ENCODE measurements around the gene SNX1. TPM values are rescaled to one million over a fixed set of nuclear protein-coding genes. Genes with fewer than 3 reads are reported as not detected.

Gene SNX1
- total and polyA plus RNA-seq, 2 of the 13 experiments (the other 11 are each of a cell fraction or from before 2014, with no cell fraction given): 29.3 to 60.1 TPM

DNA sequence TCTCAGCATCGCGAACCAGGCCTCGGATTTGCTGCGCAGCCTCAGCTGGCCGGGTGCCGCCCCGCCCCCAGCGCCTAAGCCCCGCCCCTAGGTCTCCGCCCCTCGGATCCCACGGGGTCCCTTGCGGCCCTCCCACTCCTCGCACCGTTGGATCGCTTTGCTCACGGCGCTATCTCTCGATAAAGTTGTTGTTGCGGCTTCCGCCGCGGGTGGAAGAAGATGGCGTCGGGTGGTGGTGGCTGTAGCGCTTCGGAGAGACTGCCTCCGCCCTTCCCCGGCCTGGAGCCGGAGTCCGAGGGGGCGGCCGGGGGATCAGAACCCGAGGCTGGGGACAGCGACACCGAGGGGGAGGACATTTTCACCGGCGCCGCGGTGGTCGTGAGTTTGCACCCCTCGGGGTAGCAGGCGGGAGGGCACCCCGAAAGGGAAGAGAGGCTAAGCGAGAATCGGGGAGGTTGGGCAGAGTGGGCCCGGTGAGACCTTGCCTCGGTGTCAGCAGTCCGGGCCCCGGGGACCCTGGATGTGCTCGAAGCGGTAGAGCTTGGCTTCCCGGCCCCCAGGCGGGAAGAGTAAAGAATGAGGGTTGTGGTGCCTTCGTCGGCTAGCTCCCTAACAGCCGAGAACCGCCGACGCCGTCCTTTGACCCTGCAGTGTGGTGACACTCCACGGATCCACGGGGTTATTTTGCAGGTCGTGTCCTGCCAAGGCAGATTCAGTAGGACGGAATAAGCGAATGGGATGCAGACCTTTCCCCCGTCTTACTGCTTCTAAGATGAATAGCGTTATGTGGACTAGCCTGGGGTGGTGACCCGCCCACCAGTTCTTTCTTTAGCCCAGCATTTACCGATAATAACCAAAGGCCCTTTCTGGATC lies at the start of gene SNX1 (continued):
- TF ChIP-seq, protein P1, sequence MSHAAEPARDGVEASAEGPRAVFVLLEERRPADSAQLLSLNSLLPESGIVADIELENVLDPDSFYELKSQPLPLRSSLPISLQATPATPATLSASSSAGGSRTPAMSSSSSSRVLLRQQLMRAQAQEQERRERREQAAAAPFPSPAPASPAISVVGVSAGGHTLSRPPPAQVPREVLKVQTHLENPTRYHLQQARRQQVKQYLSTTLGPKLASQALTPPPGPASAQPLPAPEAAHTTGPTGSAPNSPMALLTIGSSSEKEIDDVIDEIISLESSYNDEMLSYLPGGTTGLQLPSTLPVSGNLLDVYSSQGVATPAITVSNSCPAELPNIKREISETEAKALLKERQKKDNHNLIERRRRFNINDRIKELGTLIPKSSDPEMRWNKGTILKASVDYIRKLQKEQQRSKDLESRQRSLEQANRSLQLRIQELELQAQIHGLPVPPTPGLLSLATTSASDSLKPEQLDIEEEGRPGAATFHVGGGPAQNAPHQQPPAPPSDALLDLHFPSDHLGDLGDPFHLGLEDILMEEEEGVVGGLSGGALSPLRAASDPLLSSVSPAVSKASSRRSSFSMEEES (CRISPR knock-in tag; IDR thresholded peaks at IDR 0.05): peak; percentile 47; the same call in 1 of the 2 replicates
- TF ChIP-seq POLR2A (IDR thresholded peaks at IDR 0.05; ENCODE audit: insufficient read depth in 1 of 2, low read depth in 2 of 2, low read length in 2 of 2): peak; percentile 82 to 84
- peak; percentile 27 for TF ChIP-seq FOXO1 (CRISPR knock-in tag; IDR thresholded peaks at IDR 0.05)
- no peak for TF ChIP-seq DDIT3 (CRISPR knock-in tag; IDR thresholded peaks at IDR 0.05)
- TF ChIP-seq ZNF816 (CRISPR knock-in tag; IDR thresholded peaks at IDR 0.05; ENCODE audit: borderline replicate concordance): peak; percentile 61; the same call in 1 of the 2 replicates
- peak; percentile 92 for TF ChIP-seq KMT2A (CRISPR knock-in tag; IDR thresholded peaks at IDR 0.05)
- TF ChIP-seq, protein P2, sequence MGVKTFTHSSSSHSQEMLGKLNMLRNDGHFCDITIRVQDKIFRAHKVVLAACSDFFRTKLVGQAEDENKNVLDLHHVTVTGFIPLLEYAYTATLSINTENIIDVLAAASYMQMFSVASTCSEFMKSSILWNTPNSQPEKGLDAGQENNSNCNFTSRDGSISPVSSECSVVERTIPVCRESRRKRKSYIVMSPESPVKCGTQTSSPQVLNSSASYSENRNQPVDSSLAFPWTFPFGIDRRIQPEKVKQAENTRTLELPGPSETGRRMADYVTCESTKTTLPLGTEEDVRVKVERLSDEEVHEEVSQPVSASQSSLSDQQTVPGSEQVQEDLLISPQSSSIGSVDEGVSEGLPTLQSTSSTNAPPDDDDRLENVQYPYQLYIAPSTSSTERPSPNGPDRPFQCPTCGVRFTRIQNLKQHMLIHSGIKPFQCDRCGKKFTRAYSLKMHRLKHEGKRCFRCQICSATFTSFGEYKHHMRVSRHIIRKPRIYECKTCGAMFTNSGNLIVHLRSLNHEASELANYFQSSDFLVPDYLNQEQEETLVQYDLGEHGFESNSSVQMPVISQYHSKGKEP (CRISPR knock-in tag; IDR thresholded peaks at IDR 0.05): peak; percentile 70; the same call in 1 of the 2 replicates
- 0 out of 2 replicates have a peak, but pooled peaks have one; percentile 35 for TF ChIP-seq ISX (CRISPR knock-in tag; conservative IDR thresholded peaks at IDR 0.05)
- TF ChIP-seq, protein P3, sequence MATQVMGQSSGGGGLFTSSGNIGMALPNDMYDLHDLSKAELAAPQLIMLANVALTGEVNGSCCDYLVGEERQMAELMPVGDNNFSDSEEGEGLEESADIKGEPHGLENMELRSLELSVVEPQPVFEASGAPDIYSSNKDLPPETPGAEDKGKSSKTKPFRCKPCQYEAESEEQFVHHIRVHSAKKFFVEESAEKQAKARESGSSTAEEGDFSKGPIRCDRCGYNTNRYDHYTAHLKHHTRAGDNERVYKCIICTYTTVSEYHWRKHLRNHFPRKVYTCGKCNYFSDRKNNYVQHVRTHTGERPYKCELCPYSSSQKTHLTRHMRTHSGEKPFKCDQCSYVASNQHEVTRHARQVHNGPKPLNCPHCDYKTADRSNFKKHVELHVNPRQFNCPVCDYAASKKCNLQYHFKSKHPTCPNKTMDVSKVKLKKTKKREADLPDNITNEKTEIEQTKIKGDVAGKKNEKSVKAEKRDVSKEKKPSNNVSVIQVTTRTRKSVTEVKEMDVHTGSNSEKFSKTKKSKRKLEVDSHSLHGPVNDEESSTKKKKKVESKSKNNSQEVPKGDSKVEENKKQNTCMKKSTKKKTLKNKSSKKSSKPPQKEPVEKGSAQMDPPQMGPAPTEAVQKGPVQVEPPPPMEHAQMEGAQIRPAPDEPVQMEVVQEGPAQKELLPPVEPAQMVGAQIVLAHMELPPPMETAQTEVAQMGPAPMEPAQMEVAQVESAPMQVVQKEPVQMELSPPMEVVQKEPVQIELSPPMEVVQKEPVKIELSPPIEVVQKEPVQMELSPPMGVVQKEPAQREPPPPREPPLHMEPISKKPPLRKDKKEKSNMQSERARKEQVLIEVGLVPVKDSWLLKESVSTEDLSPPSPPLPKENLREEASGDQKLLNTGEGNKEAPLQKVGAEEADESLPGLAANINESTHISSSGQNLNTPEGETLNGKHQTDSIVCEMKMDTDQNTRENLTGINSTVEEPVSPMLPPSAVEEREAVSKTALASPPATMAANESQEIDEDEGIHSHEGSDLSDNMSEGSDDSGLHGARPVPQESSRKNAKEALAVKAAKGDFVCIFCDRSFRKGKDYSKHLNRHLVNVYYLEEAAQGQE (IDR thresholded peaks at IDR 0.05; ENCODE audit: borderline replicate concordance in 1 of 2, low read depth in 1 of 2, low read length in 2 of 2): peak; percentile 24 to 84
- peak; percentile 36; the same call in 1 of the 2 replicates for TF ChIP-seq ZNF546 (CRISPR knock-in tag; conservative IDR thresholded peaks at IDR 0.05)
- TF ChIP-seq PHF5A (CRISPR knock-in tag; IDR thresholded peaks at IDR 0.05; ENCODE audit: low read depth, unreplicated experiment): peak; percentile 43
- TF ChIP-seq ELF3 (CRISPR knock-in tag; IDR thresholded peaks at IDR 0.05): peak; percentile 60
- peak; percentile 76 for TF ChIP-seq SRSF1 (optimal IDR thresholded peaks at IDR 0.05; ENCODE audit: low read depth, low read length)
- TF ChIP-seq KLF9 (CRISPR knock-in tag; IDR thresholded peaks at IDR 0.05; ENCODE audit: low read depth): peak; percentile 60; the same call in 1 of the 2 replicates
- TF ChIP-seq, protein P4, sequence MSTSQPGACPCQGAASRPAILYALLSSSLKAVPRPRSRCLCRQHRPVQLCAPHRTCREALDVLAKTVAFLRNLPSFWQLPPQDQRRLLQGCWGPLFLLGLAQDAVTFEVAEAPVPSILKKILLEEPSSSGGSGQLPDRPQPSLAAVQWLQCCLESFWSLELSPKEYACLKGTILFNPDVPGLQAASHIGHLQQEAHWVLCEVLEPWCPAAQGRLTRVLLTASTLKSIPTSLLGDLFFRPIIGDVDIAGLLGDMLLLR (CRISPR knock-in tag; IDR thresholded peaks at IDR 0.05): peak; percentile 79
- peak; percentile 76; the same call in 1 of the 2 replicates for TF ChIP-seq PRDM10 (CRISPR knock-in tag; IDR thresholded peaks at IDR 0.05; ENCODE audit: low read depth)
- peak; percentile 91 for TF ChIP-seq SPEN (CRISPR knock-in tag; IDR thresholded peaks at IDR 0.05; ENCODE audit: low read depth)

Data from HepG2 (cell line).